Measurements from ENCODE around the gene DTX4. TPM values are rescaled to one million over a fixed set of nuclear protein-coding genes. Genes with fewer than 3 reads are reported as not detected.

Gene DTX4
- polyA plus RNA-seq, 4 donors = 43.1 to 47.2 (median 44.5) TPM

Other genes with a start within 250 kb of the DTX4 start
- 100 to 1,000 TPM in 3 of 4 donors, 10 to 100 TPM in 1; 97.8 to 209 (median 183) TPM for gene GLYATL1, start 232.6 kb upstream of the DTX4 start, polyA plus RNA-seq (ENCODE audit: insufficient read length in 4 of 4)
- gene GLYATL1B, start 85.8 kb upstream of the DTX4 start, polyA plus RNA-seq (ENCODE audit: insufficient read length in 4 of 4) = under 1 TPM in 2 of 4 donors, not detected in 2; 0.22 to 0.34 TPM
- 10 to 100 TPM; 11.2 to 13.3 (median 12.1) TPM for gene FAM111B, start 64.9 kb upstream of the DTX4 start, polyA plus RNA-seq (ENCODE audit: insufficient read length in 4 of 4)
- gene FAM111A, start 29.3 kb upstream of the DTX4 start, polyA plus RNA-seq (ENCODE audit: insufficient read length in 4 of 4) = 10 to 100 TPM; 48.3 to 90.1 (median 65.6) TPM
- 1 to 10 TPM; 6.0 to 9.8 (median 8.1) TPM for gene MPEG1, start 40.8 kb downstream of the DTX4 start, polyA plus RNA-seq (ENCODE audit: insufficient read length in 4 of 4)
- not detected for gene OR5AN1, start 186.8 kb downstream of the DTX4 start, polyA plus RNA-seq (ENCODE audit: insufficient read length in 4 of 4)

Measured in left renal cortex interstitium (tissue), 4 donors.